Amniotic epithelial cell (primary cell): ENCODE data around the gene CD3E.

Experiments used
- DNase-seq: peaks from one replicate; pipeline ENCODE4 v3.0.0-alpha.2; 2010; ENCODE audit warnings: low read depth

Gene CD3E

DNA sequence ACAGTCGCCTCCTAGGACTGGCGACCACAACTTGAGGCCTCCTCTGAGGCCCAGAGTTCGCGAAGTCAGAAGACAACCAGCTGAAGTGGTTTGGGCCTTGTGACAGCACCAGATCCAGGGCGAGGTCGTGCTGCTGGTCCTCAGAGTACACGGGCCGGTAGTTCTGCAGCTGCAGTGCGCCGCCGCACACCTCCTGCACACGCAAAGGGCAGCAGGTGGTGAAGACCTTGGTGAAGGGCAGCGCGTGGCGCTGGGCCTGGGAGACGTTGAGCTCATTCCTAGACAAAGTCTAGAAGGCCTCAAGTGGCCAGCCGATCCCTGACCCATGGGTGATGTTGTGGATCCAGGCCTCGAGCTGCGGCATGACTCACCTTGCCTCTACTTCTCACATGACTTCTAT, 18.2 kb downstream of the CD3E start:
- no peak for DNase-seq

DNA sequence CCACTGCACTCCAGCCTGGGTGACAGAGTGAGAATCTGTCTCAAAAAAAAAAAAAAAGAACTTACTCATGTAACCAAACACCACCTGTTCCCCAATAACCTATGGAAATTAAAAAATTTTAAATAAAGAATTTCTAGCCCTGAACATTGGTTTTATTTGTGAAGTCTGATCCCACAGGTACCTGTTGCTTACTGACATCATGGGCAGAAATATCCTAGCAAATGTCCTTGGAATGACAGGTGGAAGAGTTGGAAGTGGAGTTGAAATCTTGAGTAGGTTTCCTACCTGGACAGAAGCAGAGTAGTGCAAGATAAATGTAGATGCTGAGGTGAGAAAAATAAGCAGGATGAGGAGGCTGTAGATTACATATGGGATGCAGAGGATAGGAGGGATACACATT, 20.8 kb downstream of the CD3E start:
- no peak for DNase-seq

DNA sequence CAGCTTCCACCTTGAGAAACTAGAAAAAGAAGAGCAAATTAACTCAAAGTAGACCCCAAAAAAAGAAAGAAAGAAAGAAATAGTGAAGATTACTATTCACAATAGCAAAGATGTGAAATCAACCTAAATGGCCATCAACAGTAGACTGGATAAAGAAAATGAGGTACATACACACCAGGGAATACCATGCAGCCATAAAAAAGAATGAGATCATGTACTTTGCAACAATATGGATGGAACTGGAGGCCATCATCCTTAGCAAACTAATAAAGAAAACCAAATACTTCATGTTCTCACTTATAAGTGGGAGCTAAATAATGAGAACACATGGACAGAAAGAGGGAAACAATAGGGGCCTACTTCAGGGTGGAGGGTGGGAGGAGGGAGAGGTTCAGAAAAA, 24.2 kb downstream of the CD3E start:
- DNase-seq: no peak

DNA sequence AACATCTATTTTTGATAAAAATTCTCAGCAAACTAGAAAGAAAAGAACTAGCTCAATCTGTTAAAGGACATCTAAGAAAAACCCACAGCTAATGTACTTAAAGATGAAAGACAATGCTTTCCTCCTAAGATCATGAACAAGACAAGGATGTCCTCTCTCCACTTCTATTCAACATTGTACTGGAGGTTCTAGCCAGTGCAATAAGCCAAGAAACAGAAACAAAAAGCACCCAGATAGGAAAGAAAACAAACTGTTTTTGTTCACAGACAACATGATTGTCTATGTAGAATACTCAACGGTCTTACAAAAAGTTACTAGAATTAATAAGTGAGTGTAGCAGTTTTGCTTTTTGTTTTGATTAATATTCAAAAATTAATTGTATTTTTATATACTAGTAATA, 30.2 kb downstream of the CD3E start:
- DNase-seq: no peak

DNA sequence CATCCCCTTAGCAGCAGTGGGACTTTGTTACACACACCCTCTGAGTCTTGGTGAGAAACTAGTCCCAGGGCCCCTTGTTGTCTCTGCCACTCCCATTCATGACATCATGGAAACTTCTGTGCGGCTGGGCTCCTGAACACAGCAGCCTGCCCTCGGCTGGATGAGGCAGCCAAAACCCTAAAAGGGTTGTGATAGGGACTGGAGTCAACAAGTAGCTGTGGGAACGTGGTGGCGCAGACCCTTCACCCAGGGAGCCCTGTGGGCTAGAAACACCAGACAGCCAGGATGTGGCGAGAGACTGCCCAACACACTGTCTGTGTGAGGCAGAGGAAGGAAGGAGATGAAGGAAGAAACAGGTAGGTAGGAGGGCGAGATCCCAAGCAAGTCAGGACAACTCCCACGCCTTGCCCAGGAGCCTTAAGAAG, 34.1 kb downstream of the CD3E start:
- no peak for DNase-seq

DNA sequence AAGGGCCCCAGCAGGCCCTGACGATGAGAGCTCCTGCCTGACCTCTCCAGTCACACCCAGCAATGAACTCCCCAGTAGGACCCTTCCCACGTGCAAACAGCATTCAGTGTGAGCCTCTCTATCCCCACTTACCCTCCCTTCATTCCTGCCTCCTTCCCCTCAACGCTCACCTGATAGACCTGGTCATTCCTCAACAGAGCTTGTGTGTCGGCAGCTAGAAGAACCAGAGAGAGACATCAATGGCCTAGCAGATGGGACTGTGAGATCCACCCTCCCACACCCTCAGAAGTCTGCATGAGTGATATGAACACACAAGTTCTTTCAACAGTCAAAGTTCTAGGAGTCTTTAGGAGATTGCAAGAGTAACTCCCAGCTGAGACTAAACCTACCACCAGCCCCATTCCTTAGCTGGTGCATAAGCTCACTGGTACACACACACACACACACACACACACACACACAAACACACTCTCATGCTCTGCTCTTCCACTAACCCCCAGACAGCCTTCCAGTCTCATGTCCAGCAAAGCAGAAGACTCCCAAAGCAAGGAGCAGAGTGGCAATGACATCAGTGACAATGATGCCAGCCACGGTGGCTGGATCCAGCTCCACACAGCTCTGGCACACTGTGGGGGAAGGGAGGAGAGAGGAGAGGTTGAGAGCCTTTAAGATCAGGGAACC, 34.9 kb downstream of the CD3E start:
- no peak for DNase-seq

DNA sequence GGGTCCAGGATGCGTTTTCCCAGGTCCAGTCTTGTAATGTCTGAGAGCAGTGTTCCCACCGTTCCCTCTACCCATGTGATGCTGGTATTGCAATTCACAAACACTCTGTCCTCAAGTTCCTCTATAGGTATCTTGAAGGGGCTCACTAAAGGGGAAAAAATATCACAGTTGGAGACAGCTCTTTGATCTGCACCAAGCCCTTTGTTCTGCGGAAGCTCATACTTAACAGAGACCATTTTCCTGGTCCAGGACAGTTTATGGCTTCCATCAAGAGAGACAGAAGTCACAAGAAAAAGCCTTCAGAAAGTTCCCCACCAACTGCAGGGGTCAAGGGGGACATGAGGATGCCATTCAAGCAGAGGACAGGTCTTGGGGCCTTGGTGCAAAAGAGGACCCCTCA, 35.9 kb downstream of the CD3E start:
- no peak for DNase-seq

DNA sequence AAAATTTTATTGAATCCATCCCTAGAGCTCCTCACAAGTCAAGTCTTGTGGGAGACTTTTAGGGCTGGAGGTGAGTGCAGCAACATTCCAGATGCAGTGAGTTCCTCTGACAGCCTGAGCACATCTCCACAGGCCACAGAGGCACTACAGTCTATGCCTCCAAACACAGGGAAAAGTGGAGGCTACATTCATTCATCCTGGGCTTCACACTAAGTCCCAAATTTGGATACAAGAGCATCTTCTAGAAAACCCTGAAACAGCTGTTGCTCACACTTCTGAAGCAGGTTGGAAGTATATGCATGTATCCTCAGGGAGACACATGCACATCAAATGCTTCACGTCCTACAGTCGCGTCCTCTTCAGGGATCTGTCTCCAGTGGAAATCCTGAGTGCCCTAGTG, 36.7 kb downstream of the CD3E start:
- no peak for DNase-seq

DNA sequence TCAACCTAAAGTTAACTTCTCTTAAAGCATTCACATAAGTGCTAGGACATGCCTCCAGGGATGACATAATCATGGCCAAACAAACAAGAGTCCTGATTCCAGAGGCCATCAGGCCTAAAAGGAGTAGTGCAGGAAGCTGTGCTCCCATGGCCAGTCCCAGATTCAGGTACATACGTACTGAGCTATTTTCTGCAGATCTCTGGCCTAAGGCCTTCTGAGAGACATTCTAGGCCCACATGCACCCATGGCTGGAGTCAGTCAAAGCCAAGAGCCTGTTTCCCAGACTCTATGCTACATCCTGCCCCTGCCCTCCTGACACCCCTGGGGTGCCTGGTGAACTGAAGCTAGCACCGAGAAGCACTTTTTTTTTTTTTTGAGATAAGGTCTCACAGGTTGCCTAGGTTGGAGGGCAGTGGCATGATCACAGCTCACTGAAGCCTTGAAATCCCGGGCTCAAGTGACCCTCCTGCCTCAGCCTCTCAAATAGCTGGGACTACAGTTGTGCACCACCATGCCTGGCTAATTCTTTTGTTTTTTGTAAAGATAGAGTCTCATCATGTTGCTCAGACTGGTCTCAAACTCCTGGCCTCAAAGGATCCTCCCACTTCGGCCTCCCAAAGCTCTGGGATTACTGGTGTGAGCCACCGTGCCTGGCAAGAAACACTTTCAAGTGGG, 37.4 kb downstream of the CD3E start:
- DNase-seq: no peak

DNA sequence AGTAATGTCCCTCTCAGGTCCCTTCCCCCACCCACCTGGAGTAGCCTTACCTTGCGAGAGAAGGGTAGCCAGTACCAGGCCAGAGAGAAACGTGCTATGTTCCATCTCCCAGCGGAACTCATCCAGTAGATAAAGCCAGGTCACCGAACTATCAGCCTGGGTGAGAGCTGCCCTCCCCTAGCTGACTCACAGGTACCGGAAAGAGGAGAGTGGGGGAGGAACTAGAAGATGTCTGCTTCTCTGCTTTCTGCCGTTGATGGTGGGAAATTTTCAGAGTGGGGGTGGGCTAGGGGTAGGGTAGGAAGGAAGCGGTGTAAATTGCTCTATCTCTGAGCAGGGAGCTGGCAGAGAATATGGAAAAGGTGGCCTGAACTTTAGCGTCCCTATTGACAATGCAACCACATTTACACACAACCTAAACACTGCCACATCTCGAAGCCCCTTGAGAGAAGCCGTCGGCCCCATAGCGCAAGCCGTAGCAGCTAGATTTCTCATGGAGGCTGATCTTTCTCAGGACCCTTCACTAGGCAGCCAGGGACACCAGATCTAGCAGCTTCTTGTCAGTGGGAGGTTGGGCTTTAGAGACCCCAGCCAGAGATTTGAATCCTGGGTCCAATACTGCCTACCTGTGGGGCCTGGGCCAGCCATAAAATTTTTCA, 38.1 kb downstream of the CD3E start, which contains the start of gene CD3D:
CD3D (minus strand) TSS at position 203 of the 659 bp plus-strand sequence; CDS start at position 105, 98 bp downstream.
- DNase-seq: no peak

DNA sequence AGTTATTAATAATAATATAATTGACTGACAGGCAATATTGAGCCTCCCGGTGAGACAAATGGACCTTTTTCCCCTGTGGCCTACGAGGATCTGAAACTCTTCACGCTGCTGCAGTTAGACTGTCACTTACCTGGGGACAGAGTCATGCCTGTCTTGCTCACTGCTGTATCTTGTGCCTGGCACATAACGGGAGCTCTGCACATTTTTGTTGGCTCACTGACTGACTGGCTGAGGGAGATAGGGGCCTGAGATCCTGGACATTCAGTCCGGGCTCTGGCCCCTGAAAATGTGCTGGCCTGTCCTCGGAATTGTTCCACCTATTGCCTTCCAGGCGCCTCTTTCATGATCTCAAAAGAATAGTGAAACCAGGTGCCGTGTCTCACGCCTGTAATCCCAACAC, 38.7 kb downstream of the CD3E start:
- no peak for DNase-seq

DNA sequence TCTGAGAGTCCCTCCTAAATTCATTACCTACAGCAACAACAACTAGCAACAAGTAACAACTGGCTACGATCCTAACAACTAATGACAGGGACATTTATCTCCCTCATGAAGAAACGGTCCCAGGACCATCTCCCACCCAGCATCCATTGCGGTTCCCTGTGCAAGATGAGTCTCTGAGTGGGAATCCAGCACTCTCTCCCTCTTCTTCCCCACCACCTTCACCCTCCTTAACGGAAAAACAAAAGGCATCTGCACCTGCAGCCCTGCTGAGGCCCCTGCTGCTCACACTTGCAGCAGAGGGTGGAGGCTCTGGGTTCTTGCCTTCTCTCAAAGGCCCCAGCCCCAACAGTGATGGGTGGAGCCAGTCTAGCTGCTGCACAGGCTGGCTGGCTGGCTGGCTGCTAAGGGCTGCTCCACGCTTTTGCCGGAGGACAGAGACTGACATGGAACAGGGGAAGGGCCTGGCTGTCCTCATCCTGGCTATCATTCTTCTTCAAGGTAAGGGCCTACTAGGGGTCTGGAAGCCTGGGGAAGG, 39.5 kb downstream of the CD3E start, which contains the start of gene CD3G:
CD3G (plus strand) TSS at position 364 of the 535 bp plus-strand sequence; CDS start at position 444, 80 bp downstream.
- DNase-seq: no peak

DNA sequence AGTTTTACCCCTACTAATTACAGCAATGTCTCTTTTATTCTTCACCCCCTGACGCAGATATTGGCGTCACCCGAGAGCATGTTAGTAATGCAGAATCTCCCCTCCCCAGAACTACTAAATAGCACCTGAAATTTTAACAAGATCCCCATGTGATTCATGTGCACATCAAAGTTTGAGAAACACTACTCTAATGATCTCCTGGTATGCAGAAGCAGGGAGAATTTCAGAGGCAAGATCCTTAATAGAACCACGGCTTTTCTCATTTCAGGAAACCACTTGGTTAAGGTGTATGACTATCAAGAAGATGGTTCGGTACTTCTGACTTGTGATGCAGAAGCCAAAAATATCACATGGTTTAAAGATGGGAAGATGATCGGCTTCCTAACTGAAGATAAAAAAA, 44.9 kb downstream of the CD3E start:
- no peak for DNase-seq

DNA sequence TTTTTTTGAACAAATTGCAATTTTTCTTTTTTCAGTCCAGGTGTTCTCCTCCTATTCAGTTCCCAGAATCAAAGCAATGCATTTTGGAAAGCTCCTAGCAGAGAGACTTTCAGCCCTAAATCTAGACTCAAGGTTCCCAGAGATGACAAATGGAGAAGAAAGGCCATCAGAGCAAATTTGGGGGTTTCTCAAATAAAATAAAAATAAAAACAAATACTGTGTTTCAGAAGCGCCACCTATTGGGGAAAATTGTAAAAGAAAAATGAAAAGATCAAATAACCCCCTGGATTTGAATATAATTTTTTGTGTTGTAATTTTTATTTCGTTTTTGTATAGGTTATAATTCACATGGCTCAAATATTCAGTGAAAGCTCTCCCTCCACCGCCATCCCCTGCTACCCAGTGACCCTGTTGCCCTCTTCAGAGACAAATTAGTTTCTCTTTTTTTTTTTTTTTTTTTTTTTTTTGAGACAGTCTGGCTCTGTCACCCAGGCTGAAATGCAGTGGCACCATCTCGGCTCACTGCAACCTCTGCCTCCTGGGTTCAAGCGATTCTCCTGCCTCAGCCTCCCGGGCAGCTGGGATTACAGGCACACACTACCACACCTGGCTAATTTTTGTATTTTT, 48.7 kb downstream of the CD3E start:
- DNase-seq: peak; percentile 7

DNA sequence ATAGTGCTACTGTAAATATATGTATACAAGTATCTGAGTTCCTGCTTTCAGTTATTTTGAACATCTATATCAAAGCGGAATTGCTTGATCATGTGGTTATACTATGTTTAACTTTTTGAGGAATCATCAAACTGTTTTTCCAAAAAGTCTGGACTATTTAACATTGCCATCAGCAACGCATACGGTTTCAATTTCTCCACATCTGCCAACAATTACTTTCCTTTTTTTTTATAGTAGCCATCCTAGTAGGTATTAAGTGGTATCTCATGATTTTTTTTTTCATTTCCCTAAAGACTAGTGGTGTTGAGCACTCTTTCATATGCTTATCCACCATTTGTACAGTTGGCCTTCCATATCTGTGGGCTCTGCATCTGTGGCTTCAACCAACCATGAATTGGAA, 53.5 kb downstream of the CD3E start:
- DNase-seq: no peak

DNA sequence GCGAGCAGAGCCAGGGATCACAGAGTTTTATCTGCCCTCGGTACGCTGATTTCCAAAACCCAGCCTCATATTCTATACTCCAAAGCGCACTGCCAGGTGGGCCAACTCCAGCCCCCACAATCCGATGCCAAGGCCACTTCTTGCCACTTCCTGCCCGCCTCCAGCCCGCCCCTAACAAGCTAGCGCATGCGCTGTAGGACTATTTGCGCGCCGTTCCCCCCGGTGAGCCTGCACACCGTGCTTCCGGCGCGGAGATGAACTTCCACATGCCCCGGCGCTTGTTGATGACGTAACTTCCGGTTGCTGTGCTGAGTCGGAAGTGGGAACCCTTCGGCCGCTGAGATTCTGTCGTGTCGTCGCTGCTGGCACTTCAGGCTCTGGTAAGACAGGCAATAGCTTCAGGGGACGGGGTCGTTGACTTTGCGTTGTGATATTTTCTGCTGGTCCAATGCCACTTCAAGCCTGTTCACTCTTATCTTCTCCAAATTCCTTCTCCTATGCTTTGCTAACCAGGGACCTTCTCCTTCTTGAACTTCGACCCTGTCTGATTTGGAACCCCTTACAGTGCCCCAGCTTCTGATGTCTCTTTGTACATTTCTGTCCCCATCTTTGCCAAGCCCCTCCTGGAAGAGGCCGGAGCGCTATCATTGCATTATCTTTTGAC, 54.9 kb downstream of the CD3E start, which contains the start of gene UBE4A:
UBE4A (plus strand) TSS at position 306 of the 664 bp plus-strand sequence. CDS start 5,481 bp downstream, outside the sequence.
- DNase-seq: peak; percentile 88

DNA sequence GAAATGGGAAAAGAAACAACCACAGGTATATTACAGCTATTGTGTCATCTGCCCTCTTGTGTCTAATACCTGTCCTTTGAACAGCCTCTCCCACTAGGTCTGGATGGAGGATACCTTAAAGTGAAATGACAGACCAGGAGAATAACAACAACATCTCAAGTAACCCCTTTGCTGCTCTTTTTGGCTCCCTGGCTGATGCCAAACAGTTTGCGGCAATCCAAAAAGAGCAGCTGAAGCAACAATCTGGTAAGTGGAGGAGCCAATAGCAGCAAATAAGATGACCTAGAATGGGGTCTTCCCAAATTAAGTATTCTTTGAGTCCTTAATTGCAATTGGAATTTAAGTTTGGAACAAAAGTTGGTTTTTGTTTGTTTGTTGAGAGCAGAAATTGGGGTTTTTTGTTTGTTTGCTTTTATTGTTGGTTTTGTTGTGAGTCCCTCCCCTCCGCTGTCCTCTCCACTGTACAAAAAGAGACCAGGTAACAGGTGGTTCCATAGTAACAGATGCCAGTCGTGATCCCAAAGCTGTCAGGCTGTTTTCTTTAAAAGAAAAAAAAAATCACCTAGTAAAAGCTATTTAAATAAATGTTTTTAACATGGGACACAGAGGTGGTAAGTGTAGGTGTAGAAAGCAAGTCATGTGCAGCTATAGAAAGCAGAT, 60.6 kb downstream of the CD3E start:
- DNase-seq: no peak
